ENCODE measurements around the gene SMAD3.

Gene SMAD3

GRCh38 chr15:67207555-67208207 lies 142.3 kb downstream of the SMAD3 start:
- TF ChIP-seq CTCF (conservative IDR thresholded peaks at IDR 0.05; ENCODE audit: low read length): no peak
- no peak overlapping the region for H3K4me3 ChIP-seq (ENCODE audit: low read length)
- DNase-seq (ENCODE audit: low read depth): no peak

GRCh38 chr15:67208396-67208795 lies 143.0 kb downstream of the SMAD3 start:
- H3K4me3 ChIP-seq (ENCODE audit: low read length): no peak overlapping the region
- no peak for DNase-seq (ENCODE audit: low read depth)
- TF ChIP-seq CTCF (conservative IDR thresholded peaks at IDR 0.05; ENCODE audit: low read length): no peak

- DNase-seq (ENCODE audit: low read depth): no peak
- no peak overlapping the region for H3K4me3 ChIP-seq (ENCODE audit: low read length)
- no peak for TF ChIP-seq CTCF (conservative IDR thresholded peaks at IDR 0.05; ENCODE audit: low read length)
Measured at GRCh38 chr15:67210555-67211168, 145.3 kb downstream of the SMAD3 start.

- no peak for TF ChIP-seq CTCF (conservative IDR thresholded peaks at IDR 0.05; ENCODE audit: low read length)
- no peak overlapping the region for H3K4me3 ChIP-seq (ENCODE audit: low read length)
- DNase-seq (ENCODE audit: low read depth): no peak
Measured at GRCh38 chr15:67212684-67213367, 147.4 kb downstream of the SMAD3 start.

- no peak for DNase-seq (ENCODE audit: low read depth)
- H3K4me3 ChIP-seq (ENCODE audit: low read length): no peak overlapping the region
- TF ChIP-seq CTCF (conservative IDR thresholded peaks at IDR 0.05; ENCODE audit: low read length): no peak
Measured at GRCh38 chr15:67215102-67215501, 149.7 kb downstream of the SMAD3 start.

GRCh38 chr15:67216859-67217258 lies 151.5 kb downstream of the SMAD3 start:
- no peak for TF ChIP-seq CTCF (conservative IDR thresholded peaks at IDR 0.05; ENCODE audit: low read length)
- no peak for DNase-seq (ENCODE audit: low read depth)
- no peak overlapping the region for H3K4me3 ChIP-seq (ENCODE audit: low read length)

- no peak overlapping the region for H3K4me3 ChIP-seq (ENCODE audit: low read length)
- DNase-seq (ENCODE audit: low read depth): no peak
- no peak for TF ChIP-seq CTCF (conservative IDR thresholded peaks at IDR 0.05; ENCODE audit: low read length)
Measured at GRCh38 chr15:67218428-67218827, 153.0 kb downstream of the SMAD3 start.
